ENCODE data around the gene ZNF605. TPM values are rescaled to one million over a fixed set of nuclear protein-coding genes. Genes with fewer than 3 reads are reported as not detected.
A peak's percentile ranks its signal among the peaks of the same experiment; 100 is the strongest.
"Not testable (repeated sequence)": the region's sequence is repeated elsewhere in the genome, so short reads cannot be mapped to it uniquely, and the experiment has no call there.

The ZNF605 gene
- total and polyA plus RNA-seq, 2 experiments from 2014 or later: 8.2 to 13.3 TPM

DNA sequence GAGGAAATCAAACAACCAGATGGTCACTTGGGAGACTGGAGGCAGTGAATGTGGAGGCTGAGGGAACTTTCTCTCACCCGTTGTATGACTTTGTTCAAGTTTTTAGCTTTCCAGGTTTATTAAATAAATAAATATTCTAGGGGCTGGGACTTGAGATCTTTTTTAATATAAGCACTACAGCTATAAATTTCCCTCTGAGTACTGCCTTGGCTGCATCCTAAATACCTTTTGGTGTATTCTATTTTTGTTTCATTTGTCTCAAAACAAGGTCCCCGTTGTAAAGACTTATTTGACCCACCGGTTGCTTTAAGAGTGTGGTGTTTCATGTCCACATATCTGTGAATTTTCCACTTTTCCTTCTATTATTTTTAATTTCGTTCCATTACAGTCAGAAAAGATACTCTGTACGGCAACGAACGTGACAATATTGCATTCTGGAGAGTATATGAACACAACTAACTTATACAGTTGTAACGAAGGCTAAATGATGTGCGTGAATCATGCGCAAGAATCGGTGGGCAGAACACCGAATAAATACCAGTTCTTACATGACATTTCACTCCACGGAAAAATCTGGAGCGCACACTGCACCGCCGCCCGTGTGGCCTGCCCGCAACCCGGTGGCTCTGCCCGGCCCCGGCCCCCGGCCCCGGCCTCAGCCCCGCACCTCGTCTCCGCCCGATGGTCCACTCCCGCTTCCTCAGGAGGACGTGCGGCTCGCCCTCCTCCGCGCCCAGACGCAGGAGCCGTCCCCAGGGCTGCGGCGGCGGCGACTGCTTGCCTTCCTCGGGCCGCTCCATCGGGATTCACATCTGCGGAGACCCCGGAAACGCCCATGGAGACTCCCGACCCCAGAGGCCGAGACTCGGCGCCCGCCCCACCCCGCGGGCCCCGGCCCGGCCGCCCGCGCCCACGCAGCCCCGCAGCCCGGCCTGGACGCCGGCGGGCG is 69.3 kb downstream of the ZNF605 start:
- H3K4me1 ChIP-seq (ENCODE audit: low read depth): no peaks in the 10 kb centered on the region
- H3K27me3 ChIP-seq: no peaks in the 10 kb centered on the region
- peak in 1 of 2 donors; percentile 21 for DNase-seq (ENCODE audit: low read depth in 1 of 2, low spot score in 1 of 2)
- peak overlapping the region; percentile 60 for H3K4me3 ChIP-seq
- TF ChIP-seq, protein P1, sequence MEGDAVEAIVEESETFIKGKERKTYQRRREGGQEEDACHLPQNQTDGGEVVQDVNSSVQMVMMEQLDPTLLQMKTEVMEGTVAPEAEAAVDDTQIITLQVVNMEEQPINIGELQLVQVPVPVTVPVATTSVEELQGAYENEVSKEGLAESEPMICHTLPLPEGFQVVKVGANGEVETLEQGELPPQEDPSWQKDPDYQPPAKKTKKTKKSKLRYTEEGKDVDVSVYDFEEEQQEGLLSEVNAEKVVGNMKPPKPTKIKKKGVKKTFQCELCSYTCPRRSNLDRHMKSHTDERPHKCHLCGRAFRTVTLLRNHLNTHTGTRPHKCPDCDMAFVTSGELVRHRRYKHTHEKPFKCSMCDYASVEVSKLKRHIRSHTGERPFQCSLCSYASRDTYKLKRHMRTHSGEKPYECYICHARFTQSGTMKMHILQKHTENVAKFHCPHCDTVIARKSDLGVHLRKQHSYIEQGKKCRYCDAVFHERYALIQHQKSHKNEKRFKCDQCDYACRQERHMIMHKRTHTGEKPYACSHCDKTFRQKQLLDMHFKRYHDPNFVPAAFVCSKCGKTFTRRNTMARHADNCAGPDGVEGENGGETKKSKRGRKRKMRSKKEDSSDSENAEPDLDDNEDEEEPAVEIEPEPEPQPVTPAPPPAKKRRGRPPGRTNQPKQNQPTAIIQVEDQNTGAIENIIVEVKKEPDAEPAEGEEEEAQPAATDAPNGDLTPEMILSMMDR (IDR thresholded peaks at IDR 0.05; ENCODE audit: low read depth, low read length): no peak
- no peaks in the 10 kb centered on the region for H3K9me3 ChIP-seq (ENCODE audit: low read depth)
- H3K36me3 ChIP-seq: peaks cover 3% of the 10 kb centered on the region
- H3K27ac ChIP-seq: peak overlapping the region; percentile 75

DNA sequence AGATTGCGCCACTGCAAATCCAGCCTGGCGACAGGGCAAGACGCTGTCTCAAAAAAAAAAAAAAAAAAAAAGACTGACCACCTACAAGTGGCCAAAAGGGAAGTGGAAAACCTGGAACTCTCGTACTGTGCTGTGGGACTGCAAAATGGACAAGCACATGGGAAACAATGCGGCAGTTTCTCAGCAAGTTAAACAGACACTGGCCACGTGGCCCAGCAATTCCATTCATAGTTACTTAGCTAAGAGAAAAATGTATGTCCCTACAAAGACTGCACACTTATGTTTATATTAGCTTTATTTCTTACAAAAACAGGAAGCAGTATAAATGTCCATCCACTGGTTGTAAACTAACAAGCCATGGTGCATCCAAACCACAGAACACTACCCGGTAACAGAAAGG is 74.3 kb downstream of the ZNF605 start:
- H3K27me3 ChIP-seq: no peaks in the 10 kb centered on the region
- H3K36me3 ChIP-seq: peaks cover 7% of the 10 kb centered on the region
- H3K9me3 ChIP-seq (ENCODE audit: low read depth): no peaks in the 10 kb centered on the region
- H3K27ac ChIP-seq: no peak overlapping the region
- H3K4me3 ChIP-seq: no peak overlapping the region
- TF ChIP-seq, protein P1 (IDR thresholded peaks at IDR 0.05; ENCODE audit: low read depth, low read length): no peak
- H3K4me1 ChIP-seq (ENCODE audit: low read depth): no peaks in the 10 kb centered on the region
- DNase-seq (ENCODE audit: low read depth in 1 of 2, low spot score in 1 of 2): no peak

DNA sequence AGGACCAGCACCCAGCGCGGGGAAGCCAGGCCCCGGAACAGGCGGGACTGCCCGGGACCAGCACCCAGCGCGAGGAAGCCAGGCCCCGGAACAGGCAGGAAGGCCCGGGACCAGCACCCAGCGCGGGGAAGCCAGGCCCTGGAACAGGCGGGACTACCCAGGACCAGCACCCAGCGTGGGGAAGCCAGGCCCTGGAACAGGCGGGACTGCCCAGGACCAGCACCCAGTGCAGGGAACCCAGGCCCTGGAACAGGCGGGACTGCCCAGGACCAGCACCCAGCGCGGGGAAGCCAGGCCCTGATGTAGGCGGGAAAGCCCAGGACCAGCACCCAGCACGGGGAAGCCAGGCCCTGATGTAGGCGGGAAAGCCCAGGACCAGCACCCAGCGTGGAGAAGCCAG is 81.5 kb downstream of the ZNF605 start:
- not testable (repeated sequence) for H3K27ac ChIP-seq; H3K4me1 ChIP-seq (ENCODE audit: low read depth); H3K27me3 ChIP-seq; H3K9me3 ChIP-seq (ENCODE audit: low read depth); DNase-seq (ENCODE audit: low read depth in 1 of 2, low spot score in 1 of 2); H3K4me3 ChIP-seq
- peaks cover 13% of the 10 kb centered on the region for H3K36me3 ChIP-seq

DNA sequence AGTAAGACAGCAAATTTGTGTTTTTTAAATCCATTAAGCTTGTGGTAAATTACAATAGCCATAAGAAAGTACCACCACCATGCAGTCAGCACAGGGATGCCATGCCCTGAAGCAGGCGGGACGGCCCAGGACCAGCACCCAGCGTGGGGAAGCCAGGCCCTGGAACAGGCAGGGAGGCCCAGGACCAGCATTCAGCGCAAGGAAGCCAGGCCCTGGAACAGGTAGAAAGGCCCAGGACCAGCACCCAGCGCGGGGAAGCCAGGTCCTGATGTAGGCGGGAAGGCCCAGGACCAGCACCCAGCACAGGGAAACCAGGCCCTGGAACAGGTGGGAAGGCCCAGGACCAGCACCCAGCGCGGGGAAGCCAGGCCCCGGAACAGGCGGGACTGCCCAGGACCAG is 81.9 kb downstream of the ZNF605 start:
- H3K36me3 ChIP-seq: peaks cover 18% of the 10 kb centered on the region
- TF ChIP-seq, protein P1 (IDR thresholded peaks at IDR 0.05; ENCODE audit: low read depth, low read length): no peak

DNA sequence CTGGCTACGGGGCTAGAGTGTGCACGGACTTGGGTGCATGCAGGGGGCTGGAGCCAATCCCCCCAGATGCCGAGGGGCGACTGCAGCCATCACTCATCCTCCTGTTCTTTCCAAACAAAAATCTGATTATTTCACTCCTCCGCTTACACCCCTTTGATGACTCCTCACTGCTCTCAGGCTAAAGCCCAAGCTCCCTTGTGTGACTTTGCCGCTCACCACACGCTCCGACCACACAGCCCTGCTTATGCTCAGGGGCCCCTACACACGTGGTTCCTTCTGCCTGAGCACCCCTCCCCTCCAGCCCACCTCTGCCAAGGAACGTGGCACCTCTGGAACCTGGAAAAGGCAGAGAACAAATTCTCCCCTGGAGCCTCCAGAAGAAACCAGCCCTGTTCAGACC is 82.4 kb downstream of the ZNF605 start:
- no peaks in the 10 kb centered on the region for H3K9me3 ChIP-seq (ENCODE audit: low read depth)
- H3K4me3 ChIP-seq: no peak overlapping the region
- no peak for DNase-seq (ENCODE audit: low read depth in 1 of 2, low spot score in 1 of 2)
- no peaks in the 10 kb centered on the region for H3K27me3 ChIP-seq
- TF ChIP-seq, protein P1 (IDR thresholded peaks at IDR 0.05; ENCODE audit: low read depth, low read length): no peak
- peaks cover 18% of the 10 kb centered on the region for H3K36me3 ChIP-seq
- no peak overlapping the region for H3K27ac ChIP-seq
- H3K4me1 ChIP-seq (ENCODE audit: low read depth): no peaks in the 10 kb centered on the region

More for the DNA sequence above, 81.9 kb downstream of the ZNF605 start:
- Histone ChIP-seq H3K9me3 (ENCODE audit: low read depth) (no peaks in the 10 kb centered on the region), H3K4me1 (ENCODE audit: low read depth) (no peaks in the 10 kb centered on the region), H3K27ac (no peak overlapping the region), H3K4me3 (no peak overlapping the region), H3K27me3 (no peaks in the 10 kb centered on the region)
- DNase-seq (ENCODE audit: low read depth in 1 of 2, low spot score in 1 of 2): no peak

DNA sequence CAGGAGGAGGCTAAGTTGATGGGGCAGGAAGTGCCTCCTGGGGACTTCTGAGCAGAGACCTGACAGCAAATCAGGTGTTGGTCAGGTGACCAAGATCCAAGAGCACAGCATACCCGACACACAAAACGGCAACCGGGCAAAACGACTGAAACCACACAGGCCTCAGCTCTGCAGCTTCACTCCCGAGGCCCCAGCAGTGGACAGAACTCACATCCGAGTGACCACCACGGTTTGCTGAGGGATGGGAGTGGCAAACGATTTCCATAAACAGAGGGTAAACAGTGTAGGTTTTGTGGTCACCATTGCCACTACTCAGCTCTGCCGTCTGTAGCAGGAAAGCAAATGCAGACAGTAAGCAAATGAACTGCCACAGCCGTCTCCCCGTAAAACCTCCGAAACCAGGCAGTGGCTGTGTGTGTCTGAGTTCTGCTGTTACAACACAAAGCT is 83.1 kb downstream of the ZNF605 start:
- TF ChIP-seq, protein P1 (IDR thresholded peaks at IDR 0.05; ENCODE audit: low read depth, low read length): no peak
- no peak for DNase-seq (ENCODE audit: low read depth in 1 of 2, low spot score in 1 of 2)
- peaks cover 18% of the 10 kb centered on the region for H3K36me3 ChIP-seq
- no peaks in the 10 kb centered on the region for H3K9me3 ChIP-seq (ENCODE audit: low read depth)
- H3K27ac ChIP-seq: no peak overlapping the region
- no peaks in the 10 kb centered on the region for H3K4me1 ChIP-seq (ENCODE audit: low read depth)
- no peaks in the 10 kb centered on the region for H3K27me3 ChIP-seq
- no peak overlapping the region for H3K4me3 ChIP-seq
